Medulla oblongata (tissue), 1 donor: ENCODE measurements around the gene WNT8B.

ENCODE experiments used
- DNase-seq: peaks from one replicate; pipeline ENCODE4 v3.0.0-alpha.2; 2015; ENCODE audit errors: extremely low spot score

The WNT8B gene

DNA sequence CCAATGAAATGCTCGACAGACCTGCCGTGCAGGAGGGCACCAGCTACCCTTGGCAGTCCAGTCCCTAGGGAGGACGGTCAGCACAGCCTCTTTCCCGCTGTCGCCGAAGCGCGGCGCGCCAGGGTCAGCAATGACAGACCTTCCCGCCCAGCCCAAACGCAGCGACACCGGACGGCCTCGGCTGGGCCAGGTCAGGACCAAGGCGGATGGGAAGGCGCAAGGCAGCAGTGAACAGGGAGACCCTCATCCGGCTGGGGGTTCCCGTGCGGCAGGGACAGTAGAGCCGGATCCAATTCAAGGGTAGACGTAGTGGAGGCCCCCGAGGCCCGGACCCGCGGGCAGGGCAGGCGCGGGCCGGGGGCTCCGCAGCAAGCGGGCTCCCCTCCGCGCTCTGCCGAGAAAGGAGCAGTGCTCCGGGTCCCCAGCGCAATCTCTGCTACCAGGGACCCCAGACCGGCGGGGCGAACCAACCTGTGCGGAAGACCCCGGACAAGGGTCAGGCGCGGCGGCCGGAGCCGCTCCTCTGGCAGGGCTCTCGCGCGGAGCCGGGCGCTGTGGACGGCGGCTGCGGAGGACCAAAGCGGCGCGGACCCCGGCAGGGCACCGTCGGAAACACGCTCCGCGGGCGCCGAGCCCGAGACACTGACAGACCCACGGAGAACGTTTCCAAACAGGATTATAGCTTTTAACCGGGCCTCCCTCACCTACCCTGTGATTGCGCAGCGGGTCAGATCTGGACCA, 56.7 kb downstream of the WNT8B start, which contains the start of gene SEC31B:
SEC31B (minus strand) TSS at position 551 of the 741 bp plus-strand sequence. CDS start 2,909 bp downstream, outside the sequence.
- peak; percentile 49 for DNase-seq

GRCh38 chr10:100520811-100521210, 58.0 kb downstream of the WNT8B start:
- DNase-seq = no peak

GRCh38 chr10:100522107-100522801, 59.4 kb downstream of the WNT8B start:
- no peak for DNase-seq

- DNase-seq = no peak
Measured at GRCh38 chr10:100522945-100523344, 60.1 kb downstream of the WNT8B start.

- no peak for DNase-seq
Measured at GRCh38 chr10:100524206-100524605, 61.4 kb downstream of the WNT8B start.

- no peak for DNase-seq
Measured at GRCh38 chr10:100524638-100525037, 61.8 kb downstream of the WNT8B start.

DNA sequence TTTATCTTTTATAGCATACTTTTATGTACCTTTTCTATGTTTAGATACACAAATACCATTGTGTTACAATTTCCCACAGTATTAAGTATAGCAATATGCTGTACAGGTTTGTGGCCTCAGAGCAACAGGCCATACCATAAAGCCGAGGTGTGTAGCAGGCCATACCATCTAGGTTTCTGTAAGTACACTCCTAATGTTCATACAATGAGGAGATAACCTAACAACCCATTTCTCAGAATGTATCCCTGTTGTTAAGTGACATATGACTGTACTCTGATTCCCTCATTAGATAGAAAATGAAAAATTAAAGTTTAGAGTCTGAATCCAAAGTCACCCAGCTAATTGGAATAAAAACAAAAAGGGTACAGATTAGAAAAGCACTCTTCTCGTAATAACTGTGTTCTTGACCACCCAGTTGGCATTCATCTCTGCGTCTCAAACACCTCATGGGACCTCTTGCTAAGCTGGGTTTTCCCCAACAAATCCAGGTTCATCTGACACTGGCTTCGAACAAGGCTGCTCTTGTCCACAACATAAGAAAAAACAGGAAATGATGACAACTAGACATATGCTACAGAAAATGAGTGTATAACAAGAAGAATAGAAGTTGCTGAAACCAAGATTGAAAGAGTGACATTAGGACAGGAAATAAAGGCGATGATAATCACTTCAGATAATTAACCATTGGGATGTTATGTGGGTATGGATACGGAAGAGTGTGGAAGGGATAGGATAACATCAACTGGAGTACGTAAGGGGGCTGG, 65.5 kb downstream of the WNT8B start:
- DNase-seq = no peak

DNA sequence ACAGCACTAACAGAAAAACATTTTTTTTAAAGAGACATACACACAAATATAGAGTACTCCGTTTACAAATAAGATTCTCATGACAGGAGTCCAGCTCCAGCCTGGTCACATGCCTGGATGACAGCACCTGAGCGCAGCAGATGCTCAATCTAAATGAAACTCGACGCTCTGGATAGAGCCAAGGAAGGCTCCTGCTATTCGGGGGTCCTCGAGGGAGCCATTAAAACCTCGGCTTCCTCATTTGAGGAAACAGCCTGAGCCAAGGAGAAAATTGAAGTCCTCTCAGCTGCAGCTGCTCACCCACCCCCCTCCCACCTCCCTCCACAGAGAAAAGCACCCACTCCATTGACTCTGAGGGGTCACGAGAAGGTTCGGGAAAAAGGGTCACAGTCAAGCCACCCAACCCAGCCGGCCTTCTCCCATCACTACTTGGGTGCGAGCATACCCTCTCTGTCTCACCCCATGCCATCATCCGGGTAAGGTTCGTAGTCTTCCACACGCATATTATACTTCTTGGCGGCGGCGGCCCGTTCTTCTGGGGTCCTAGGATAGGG, 66.2 kb downstream of the WNT8B start:
- no peak for DNase-seq

GRCh38 chr10:100529475-100530298, 66.9 kb downstream of the WNT8B start, which contains the start of gene NDUFB8:
Gene NDUFB8 (minus strand): TSS chr10:100529871. CDS start chr10:100529851, 20 bp downstream.
- peak; percentile 94 for DNase-seq

- DNase-seq = no peak
Measured at GRCh38 chr10:100531761-100532160, 69.0 kb downstream of the WNT8B start.
